D721Med (cell line): Measurements from ENCODE around the gene MID2.
"Not testable (repeated sequence)": the region's sequence is repeated elsewhere in the genome, so short reads cannot be mapped to it uniquely, and the experiment has no call there.

ENCODE experiments used
- DNase-seq: peaks from one replicate; pipeline ENCODE4 v3.0.0; 2011; ENCODE audit warnings: low spot score; ENCODE audit not compliant: insufficient read length
- FAIRE-seq: peaks from 2 replicates; lab custom pipeline; 2011; peaks lifted over from hg19 to GRCh38; lab: Jason Lieb, UNC
- CTCF ChIP-seq: IDR thresholded peaks from 2 replicates; pipeline ENCODE4 v1.5.1; 2012; ENCODE audit warnings: mild to moderate bottlenecking, control low read depth; ENCODE audit not compliant: insufficient read depth; ENCODE audit errors: missing control alignments

Gene MID2

GRCh38 chrX:107825698-107826237 lies at the start of gene MID2:
TSS of gene MID2 (plus strand) at chrX:107825866. CDS start at chrX:107826427, 561 bp downstream.
- DNase-seq (no peak), FAIRE-seq (no peak)
- TF ChIP-seq CTCF: no peak

- TF ChIP-seq CTCF: peak; percentile 60
- DNase-seq (no peak), FAIRE-seq (peak; percentile 88)
Observed at GRCh38 chrX:107776649-107777535, 48.8 kb upstream of the MID2 start.

- no peak for FAIRE-seq
- DNase-seq: no peak
- TF ChIP-seq CTCF: no peak
Observed at GRCh38 chrX:107777536-107777832, 48.2 kb upstream of the MID2 start, which contains the start of gene NCBP2L. TSS of gene NCBP2L (plus strand) at chrX:107777733. CDS start at chrX:107794221, 16,488 bp downstream.

GRCh38 chrX:107780525-107780924 lies 45.1 kb upstream of the MID2 start:
- FAIRE-seq: no peak
- TF ChIP-seq CTCF: no peak
- no peak for DNase-seq

GRCh38 chrX:107787827-107788226 lies 37.8 kb upstream of the MID2 start:
- no peak for DNase-seq
- no peak for TF ChIP-seq CTCF
- no peak for FAIRE-seq

GRCh38 chrX:107804427-107804826 lies 21.2 kb upstream of the MID2 start:
- no peak for TF ChIP-seq CTCF
- DNase-seq: no peak

GRCh38 chrX:107805179-107805578 lies 20.5 kb upstream of the MID2 start:
- FAIRE-seq (no peak), DNase-seq (no peak)
- no peak for TF ChIP-seq CTCF

More at GRCh38 chrX:107804427-107804826, 21.2 kb upstream of the MID2 start:
- no peak for FAIRE-seq

- FAIRE-seq, DNase-seq: not testable (repeated sequence)
Observed at GRCh38 chrX:107810053-107810452, 15.6 kb upstream of the MID2 start.
